Skin of body (tissue), 2 donors: Measurements from ENCODE around the gene PPP1R12A. TPM values are rescaled to one million over a fixed set of nuclear protein-coding genes. Genes with fewer than 3 reads are reported as not detected.

Source experiments
- DNase-seq: peaks from one replicate; lab custom pipeline; 2025; lab: John Stamatoyannopoulos, UW
- total RNA-seq: library from RNA; depleted of rRNA; stranded (reverse); fragments of >200 nt; gene quantifications from one replicate; pipeline ENCODE4 v1.2.3, GENCODE V29; 2014

The PPP1R12A gene
- total RNA-seq, 1 donor from 2014 or later, result 169 TPM

DNA sequence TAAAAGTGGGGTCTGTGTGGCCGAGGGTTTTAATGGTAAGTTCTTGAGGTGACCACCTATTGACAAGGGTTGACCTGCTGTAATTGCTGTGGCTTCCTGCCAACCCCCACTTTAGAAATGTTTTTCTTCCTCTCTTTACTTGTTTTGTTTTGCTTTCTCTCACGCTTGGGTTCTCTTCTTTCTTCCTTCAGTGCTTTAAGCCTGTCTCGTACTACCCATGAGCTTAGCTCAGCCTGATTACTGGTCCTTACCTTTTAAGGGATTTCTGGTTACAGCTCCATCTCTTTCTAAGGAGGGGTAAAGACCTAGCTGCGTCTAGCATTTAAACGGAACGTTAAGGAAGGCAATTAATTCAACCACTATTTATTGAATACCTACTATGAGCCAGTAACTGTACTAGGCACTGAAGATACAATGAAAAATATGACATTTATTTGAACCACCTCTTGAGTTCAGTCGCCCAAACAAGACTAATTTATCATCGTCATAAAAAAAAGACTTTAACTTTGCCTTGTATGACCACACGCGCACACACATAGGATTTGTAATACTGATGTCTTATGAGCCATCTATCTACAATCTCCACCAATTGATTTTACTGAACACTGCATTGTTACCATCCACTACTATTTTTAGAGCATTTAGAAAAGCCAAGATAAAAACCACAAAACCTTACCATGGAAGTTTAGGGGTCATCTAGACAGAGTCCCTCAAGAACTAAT is 888 bp upstream of the PPP1R12A start:
- peak; percentile 72 for DNase-seq

DNA sequence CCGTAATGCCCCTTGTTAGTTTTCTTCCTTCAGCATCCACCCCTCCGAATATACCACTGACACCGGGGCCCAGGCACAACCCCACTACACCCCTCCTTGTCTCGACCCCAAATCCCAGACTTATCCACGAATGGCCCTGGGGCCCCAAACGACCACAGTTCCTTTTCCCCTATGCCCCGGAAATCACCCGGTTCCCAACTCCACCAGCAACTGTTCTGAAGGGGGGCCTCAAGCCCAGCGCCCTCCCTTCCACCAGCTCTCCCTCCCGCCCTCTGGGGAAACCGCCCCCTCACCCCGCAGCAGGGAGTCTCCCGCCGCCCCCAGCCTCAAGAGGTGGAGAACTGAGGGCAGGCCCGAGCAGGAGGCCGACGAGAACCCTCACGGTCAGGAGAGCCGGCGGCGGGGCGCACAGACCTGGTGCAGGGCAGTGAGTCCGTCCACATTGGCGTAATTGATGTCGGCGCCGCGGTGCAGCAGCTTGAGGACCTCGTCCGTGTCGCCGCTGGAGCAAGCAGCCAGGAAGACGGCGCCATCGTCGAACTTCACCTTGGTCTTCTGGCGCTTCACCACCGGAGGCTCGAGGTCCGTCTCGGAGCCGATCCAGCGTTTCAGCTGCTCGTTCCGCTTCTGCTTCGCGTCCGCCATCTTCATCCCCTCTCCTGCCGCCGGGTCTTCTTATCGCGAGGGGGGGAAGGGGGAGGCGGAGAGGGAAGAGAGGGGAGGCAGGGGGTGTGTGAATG is 446 bp downstream of the PPP1R12A start:
- DNase-seq, result peak; percentile 42

DNA sequence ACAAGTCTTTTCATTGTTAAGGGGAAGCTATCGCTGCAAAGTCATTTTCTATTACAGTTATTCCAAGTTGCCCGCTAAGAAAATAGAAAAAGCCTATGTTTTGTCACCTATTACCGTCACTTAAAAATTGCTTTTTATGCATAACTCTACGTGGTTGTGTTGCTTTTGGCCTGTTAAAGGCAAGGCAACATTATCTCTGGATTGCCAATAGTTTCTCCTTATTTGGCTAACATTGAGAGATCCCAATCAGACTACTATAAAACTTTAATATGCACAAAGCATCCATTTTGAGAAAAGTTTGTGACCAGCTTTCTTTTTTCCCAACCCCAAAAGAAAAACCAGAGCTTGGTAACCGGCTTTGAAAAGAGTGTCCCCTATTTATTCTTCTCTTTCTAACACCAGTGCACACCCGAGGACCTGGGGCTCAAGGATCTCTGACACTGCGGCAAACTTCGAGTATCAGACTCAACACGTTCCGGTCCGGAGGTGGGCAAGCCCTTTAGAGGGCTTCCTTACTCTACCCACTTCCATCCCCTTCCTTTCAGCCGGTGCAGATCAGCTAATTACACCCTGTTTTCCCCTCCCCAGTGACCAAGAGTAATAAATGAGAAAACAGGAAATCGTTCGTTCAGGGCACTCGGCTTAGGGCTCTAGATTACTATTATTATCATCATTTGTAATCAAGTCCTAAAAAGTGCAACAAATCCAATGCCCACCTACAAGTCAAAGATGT is 1.2 kb downstream of the PPP1R12A start:
- peak; percentile 8 for DNase-seq

DNA sequence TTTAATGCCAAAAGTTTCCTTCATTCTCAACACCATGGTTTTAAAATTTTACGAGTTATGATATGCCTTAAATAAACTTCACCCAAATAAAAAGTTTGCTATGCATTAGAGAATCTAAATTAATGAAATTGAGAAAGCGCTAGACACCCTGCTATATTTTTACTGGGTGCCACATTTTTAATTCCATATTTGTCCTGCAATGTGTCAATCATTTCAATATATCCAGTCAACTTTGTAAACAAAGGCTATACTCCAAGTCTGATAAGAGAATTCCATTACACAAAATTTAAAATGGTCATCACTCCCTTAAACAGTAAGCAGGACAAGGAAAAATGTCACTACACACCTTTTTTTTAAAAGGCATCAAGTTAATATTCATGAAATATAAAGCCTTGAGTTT is 1.9 kb downstream of the PPP1R12A start:
- no peak for DNase-seq

DNA sequence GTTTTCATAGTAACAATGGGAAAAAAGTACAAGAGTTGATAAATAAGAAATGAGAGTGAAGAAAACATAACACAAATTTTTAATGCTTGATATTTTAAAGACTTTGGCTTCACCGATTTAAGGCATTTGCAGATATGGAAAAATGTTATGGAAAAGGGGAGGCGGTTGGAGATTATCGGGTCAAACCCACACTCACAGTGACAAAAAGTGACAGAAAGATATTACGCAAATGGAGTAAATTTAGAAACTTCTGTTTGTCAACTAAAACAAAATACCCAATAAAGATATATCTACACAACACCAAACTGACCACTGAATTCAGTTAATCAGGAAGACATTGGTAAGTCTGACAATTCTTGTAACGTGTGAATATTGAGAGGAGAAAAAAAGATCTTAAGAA is 2.5 kb downstream of the PPP1R12A start:
- DNase-seq, result no peak

DNA sequence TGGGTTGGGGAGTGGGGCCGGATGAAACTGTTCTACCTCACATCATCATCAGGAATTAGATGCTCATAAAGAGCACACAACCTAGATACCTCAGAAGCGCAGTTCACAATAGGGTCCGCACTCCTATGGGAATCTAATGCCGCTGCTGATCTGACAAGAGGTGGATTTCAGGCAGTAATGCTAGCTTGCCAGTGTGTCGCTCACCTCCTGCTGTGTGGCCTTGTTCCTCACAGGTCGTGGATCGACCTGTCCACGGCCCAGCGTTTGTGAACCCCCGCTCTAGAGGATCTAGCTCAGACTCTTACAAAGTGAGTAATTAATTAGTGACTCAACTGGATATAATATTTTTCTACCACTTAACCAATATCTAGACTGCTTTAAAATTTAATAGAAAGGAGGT is 5.8 kb downstream of the PPP1R12A start:
- no peak for DNase-seq

DNA sequence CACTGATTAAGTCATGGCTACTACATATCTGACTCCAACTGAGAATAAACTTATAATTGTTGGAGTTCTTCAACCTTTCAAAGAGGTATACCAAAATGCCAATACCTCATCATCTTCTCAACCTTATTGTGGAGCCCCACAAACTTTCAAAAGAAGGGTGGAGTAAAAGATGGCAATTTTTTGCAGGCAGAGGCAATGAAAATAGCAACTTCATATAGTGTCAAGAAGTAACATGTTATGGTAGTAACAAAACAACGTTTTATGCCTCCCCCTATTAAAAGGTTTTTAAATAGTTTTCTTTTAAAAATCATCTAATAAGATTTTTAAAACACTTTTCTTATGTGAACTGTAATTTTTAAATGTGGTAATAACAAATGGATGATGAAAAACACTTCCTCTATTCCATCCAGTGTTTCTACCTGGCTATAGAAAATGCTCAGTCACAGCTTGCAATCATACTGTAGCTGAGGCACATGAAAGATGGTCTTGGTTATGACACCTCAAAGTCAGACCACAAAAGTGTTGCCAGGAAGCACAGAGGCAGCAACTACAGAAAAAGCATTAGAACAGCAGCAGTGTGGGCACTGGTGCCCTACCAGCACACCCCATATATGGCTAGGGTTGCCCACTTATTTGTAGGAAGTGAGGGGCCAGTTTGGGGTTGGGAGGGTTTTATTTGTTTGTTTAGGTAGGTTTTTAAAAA is 7.0 kb downstream of the PPP1R12A start:
- DNase-seq, result no peak

DNA sequence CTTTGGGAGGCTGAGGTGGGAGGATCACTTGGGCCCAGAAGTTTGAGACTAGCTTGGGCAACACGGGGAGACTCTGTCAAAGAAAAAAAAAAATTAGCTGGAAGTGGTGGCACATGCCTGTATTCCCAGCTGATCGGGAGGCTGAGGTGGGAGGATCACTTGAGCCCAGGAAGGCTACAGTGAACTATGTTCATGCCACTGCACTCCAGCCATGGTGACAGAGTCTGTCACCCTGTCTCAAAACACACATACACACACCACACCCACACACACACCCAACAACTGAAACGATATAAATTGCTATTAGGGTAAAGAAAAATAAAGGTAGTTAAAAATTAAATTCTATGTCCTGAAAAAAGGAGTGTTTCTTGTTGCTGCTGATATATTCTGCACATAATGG is 7.9 kb downstream of the PPP1R12A start:
- DNase-seq, result no peak

DNA sequence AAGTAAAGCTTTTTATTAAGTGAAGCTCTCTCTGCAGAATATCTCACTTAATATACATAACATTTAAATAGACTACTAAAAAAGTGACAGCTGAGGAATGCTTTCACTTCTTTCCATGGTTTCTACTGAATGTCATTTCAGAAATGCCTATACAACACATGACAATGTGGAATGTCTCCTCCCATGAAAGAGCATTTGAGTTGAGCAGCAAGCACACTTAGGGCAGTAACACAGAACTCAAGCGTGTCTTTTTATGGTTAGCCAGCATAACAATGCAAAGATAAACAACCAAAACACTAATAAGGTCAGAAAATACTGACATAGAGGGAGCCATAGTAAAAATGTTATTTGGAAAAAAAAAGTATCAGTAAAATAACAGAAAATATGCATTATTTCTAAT is 9.4 kb downstream of the PPP1R12A start:
- peak; percentile 9 for DNase-seq

DNA sequence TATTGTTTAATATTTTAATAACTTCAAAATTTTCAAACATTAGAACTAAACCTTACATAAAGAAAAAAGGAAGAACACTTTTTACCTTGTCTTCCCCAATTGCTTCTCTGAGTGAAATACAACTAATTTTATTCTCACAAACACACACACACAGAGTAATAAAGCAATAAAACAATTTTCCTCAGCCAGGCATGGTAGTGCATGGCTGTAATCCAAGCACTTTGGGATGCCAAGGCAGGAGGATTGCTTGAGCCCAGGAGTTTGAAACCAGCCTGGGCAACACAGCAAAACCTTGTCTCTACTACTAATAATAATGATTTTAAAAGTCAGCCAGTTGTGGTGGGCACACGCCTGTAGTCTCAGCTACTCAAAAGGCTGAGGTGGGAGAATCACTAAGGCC is 13.1 kb downstream of the PPP1R12A start:
- no peak for DNase-seq

DNA sequence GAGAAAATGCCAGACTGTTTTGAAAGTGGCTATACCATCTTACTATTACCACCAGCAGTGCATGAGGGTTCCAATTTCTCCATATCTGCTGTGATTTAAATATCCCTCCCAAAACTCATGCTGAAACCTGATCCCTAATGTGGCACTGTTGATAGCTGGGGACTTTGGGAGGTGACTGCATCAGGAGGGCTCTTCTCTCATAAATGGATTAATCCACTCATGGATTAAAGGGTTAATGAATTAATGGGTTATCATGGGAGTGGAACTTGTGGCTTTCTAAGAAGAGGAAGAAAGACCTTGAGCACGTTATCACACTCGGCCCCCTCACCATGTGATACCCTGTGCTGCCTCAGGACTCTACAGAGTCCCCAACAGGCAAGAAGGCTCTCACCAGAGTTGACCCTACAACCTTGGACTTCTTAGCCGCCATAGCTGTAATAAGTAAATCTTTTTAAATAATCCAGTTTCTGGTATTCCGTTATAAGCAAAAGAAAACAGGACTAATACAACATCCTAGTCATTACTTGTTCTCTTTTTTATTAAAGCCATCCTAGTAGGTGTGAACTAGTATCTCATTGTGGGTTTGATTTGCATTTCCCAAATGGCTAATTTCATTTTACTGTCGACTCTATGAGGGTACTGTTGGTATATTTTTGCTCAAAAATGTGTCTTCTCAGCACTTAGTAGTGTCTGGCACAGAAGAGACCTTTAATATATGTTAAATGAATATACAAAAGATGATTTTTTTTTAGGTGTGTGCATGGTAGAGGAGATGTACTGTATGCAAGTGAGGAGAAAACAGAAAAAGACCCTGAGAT is 14.3 kb downstream of the PPP1R12A start:
- no peak for DNase-seq

DNA sequence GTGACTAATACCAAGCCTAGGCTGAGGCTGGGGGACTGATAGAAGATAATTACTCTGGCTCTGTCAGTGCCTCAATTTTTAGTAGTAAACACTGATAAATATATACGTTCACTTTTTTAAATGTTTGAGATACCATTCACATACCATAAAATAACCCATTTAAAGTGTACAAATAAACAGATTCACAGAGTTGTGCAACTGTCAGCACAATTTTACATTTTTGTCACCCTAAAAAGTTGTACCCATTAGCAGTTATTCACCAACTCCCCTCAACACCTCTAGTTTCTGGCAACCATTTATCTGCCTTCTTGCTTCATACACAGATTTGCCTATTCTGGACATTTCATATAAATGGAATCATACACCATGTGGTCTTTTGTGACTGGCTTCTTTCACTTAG is 15.1 kb downstream of the PPP1R12A start:
- DNase-seq, result no peak

DNA sequence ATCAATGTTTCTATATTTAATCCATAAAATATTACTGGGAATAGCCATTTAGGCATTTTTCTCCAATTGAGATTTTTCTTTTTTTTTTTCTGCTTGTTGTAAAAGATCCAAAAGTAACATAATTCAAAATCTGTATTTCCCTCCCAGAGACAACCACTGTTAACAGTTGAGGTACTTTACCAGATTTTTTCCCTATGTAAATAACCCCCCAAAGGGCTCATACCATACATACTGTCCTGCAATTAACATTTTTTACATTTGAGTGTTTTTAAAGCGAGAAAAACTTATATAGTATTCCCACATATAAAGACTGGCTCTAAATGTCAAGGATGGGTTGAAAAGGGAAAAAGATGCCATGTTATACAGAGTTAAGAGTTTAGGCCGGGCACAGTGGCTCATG is 18.1 kb downstream of the PPP1R12A start:
- no peak for DNase-seq

DNA sequence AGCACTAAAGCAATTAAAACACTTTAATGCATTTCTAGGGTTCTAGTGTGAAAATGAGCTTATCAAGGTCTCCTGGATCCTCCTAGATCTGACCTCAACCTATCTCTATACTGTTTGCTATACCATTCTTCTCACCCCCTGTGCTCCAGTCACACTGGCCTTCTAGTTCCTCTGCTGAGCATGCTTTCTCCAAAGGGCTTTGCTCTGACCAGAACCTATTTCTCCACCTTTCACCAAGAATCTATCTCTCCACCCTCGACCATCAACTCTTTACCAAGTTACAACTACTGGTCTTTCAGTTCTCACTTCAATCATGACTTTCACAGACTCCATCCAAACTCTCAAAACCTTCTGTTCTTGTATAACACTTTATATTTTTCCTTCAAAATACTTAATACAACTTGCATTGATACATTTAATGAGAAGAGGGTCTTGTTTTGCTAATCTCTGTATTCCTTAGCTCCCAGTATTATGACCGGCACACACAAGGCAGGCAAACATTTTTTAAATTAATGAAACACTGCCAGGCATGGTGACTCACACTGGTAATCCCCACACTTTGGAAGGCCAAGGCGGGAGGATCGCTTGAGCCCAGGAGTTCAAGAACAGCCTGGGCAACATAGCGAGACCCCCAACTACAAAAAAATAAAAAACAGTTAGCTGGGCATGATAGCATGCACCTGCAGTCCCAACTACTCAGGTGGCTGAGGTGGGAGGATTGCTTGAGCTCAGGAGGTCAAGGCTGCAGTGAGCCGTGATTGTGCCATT is 22.8 kb downstream of the PPP1R12A start:
- DNase-seq, result no peak

DNA sequence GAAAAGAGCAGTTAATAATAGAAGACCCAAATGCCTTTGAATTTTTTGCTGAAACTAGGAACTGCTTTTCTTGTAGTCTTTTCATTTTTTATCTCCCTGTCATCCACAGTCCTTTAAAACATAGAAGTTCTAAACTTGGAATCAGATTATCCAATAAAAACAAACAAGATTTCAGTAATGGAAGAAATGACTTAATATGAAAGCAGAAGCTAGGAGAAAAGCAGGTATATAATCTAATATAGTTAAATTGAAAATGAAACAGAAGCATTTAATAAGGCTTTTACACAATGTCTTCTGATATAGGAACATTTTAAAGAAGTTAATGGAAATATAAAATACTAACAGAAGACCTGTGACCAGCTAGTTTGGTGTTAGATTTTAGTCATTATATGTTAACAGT is 26.5 kb downstream of the PPP1R12A start:
- DNase-seq, result no peak

DNA sequence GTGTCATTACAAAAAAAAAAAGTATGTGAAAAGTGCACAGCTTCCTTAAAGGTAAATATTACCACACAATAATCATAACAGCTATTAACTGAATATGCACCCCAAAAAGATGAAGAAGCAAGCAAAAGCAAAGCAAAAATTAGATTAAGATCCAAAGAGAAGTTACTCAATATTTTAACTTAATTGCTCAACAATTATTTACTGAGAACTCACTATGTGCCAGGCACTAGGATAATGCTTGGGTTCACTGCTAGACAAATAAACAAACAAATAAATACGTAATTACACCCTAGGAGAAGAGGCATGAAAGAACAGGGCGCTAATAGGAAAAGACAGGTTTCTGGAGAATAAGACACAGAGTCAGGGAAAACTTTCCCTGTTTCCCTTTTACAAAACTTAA is 33.4 kb downstream of the PPP1R12A start:
- DNase-seq, result no peak

DNA sequence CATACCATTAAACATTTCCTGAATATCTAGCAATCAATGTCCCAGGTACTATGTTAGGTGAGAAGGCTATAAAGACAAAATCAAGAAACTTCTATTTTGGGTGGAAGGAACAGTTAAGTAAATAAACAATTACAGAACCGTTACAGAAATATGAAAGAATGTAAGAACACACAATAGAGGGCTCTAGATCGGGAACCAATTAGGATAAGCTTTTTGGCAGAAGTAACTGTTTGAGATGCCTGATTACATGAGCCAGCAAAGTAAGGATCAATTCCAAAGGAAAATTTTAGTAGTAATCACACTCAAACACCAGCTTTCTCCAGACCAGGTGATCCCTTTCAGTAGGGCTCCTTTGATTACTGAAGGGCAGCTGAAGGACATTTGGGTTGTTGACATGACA is 33.9 kb downstream of the PPP1R12A start:
- DNase-seq, result no peak

DNA sequence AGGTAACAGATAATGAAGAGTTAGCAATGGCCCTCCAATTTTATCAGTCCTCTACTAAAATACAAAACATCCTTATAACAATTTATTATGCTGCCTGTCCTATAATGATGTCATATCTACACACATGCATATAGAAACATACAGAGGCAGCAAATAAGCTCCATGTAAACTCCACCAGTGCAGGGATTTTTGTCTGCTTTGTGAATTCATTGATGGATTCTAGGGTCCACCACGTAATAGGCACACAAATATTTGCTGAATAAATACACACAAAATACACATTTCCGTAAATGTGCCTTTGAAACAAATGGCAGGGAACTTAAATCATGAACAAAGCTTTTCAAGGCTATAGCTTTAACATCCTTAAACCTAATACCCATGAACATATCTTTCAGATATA is 34.7 kb downstream of the PPP1R12A start:
- DNase-seq, result no peak

DNA sequence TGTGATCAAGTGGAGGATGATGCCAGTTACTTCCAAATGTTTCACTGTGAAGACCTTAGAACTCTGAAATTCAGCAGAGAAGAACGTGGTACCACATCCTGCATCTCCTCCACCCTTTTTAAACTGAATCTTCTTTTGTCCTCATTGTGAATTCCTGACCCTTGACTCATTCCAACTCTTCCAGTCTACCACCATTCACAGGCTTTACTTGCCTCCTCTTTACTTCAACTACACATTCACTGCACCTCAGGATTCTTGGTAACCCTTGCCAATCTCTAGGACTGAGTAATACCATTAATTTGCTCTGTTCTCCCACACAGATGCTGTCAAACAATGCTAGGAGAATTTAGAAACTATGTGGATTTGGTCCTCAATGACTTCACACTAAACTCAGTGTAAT is 37.3 kb downstream of the PPP1R12A start:
- no peak for DNase-seq

DNA sequence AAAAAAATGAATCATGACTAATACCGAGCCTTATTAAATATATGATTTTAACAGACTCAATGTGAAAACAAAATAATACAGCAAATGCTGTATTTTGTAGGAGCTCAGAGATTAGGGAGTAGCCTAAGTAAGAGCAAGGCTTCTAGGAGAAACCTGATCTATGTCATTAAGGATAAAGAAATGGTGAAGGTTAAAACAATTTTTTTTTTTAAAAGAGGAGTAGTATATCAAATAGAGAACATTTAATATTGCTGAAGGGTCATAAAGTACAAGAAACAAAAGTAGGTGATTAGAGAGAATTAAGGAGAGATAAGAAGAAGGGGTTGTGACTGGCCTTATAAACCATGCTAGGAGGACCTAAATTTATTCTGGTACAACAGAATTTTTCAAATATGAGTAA is 39.1 kb downstream of the PPP1R12A start:
- DNase-seq, result no peak
